ENCODE measurements around the gene SLC29A4.
"Not testable (repeated sequence)": the region's sequence is repeated elsewhere in the genome, so short reads cannot be mapped to it uniquely, and the experiment has no call there.

The SLC29A4 gene

GRCh38 chr7:5274985-5275431, 7.7 kb upstream of the SLC29A4 start:
- not testable (repeated sequence) for DNase-seq

- DNase-seq: not testable (repeated sequence)
Measured at GRCh38 chr7:5275510-5275909, 7.2 kb upstream of the SLC29A4 start.

- not testable (repeated sequence) for DNase-seq
Measured at GRCh38 chr7:5276123-5276522, 6.6 kb upstream of the SLC29A4 start.

- DNase-seq: no peak
Measured at GRCh38 chr7:5276611-5277010, 6.1 kb upstream of the SLC29A4 start.

- no peak for DNase-seq
Measured at GRCh38 chr7:5278766-5279165, 4.0 kb upstream of the SLC29A4 start.

- DNase-seq: no peak
Measured at GRCh38 chr7:5279734-5280133, 3.0 kb upstream of the SLC29A4 start.

GRCh38 chr7:5281598-5282500, 894 bp upstream of the SLC29A4 start:
- not testable (repeated sequence) for DNase-seq

GRCh38 chr7:5283421-5284303, 919 bp downstream of the SLC29A4 start:
- no peak for DNase-seq

GRCh38 chr7:5284304-5285281, 1.9 kb downstream of the SLC29A4 start:
- peak in 1 of 2 donors; percentile 40 for DNase-seq

GRCh38 chr7:5286933-5287332, 4.2 kb downstream of the SLC29A4 start:
- DNase-seq: no peak

- not testable (repeated sequence) for DNase-seq
Measured at GRCh38 chr7:5287373-5287772, 4.6 kb downstream of the SLC29A4 start.

- no peak for DNase-seq
Measured at GRCh38 chr7:5287802-5288201, 5.1 kb downstream of the SLC29A4 start.

- DNase-seq: not testable (repeated sequence)
Measured at GRCh38 chr7:5288560-5288959, 5.8 kb downstream of the SLC29A4 start.

GRCh38 chr7:5289355-5289754, 6.6 kb downstream of the SLC29A4 start:
- no peak for DNase-seq

GRCh38 chr7:5291301-5291700, 8.6 kb downstream of the SLC29A4 start:
- DNase-seq: no peak

GRCh38 chr7:5291711-5292335, 9.1 kb downstream of the SLC29A4 start:
- DNase-seq: not testable (repeated sequence)

- no peak for DNase-seq
Measured at GRCh38 chr7:5294169-5294987, 11.6 kb downstream of the SLC29A4 start.

- DNase-seq: no peak
Measured at GRCh38 chr7:5295039-5296014, 12.6 kb downstream of the SLC29A4 start.

- peak in 1 of 2 donors; percentile 8 for DNase-seq
Measured at GRCh38 chr7:5296015-5296610, 13.4 kb downstream of the SLC29A4 start.
